Keratinocyte (primary cell): Measurements from ENCODE around the gene HMCN2. TPM values are rescaled to one million over a fixed set of nuclear protein-coding genes. Genes with fewer than 3 reads are reported as not detected.

Experiments used
- DNase-seq: peaks from one replicate; pipeline ENCODE4 v3.0.0-alpha.2; 2011; ENCODE audit warnings: low read depth, missing footprints, low spot score
- FAIRE-seq: peaks from 2 replicates; lab custom pipeline; 2011; peaks lifted over from hg19 to GRCh38; lab: Jason Lieb, UNC
- H2AFZ ChIP-seq: 2 replicates; pipeline ENCODE4 v1.6.0; 2012; ENCODE audit warnings: low read length, control low read depth, inconsistent platforms; ENCODE audit not compliant: control insufficient read depth
- H3K27ac ChIP-seq: 2 replicates; pipeline ENCODE4 v1.5.1; 2011; ENCODE audit warnings: low read length; ENCODE audit not compliant: control insufficient read depth, insufficient read depth
- H3K27me3 ChIP-seq: 3 replicates; pipeline ENCODE4 v1.6.0; 2011; ENCODE audit warnings: low read length; ENCODE audit not compliant: control insufficient read depth, insufficient read depth; ENCODE audit errors: extremely low read depth
- H3K36me3 ChIP-seq, 2 experiments: 2 replicates in 1 of 2; 3 replicates in 1 of 2; pipeline ENCODE4 v1.5.1; 2011; ENCODE audit warnings: low read length in 2 of 2, mild to moderate bottlenecking in 1 of 2; ENCODE audit not compliant: control insufficient read depth in 2 of 2, insufficient read depth in 2 of 2; ENCODE audit errors: extremely low read depth in 1 of 2
- H3K4me1 ChIP-seq: 3 replicates; pipeline ENCODE4 v1.5.1; 2011; ENCODE audit warnings: low read length; ENCODE audit not compliant: control insufficient read depth, insufficient read depth; ENCODE audit errors: extremely low read depth
- H3K4me2 ChIP-seq: 3 replicates; pipeline ENCODE4 v1.6.0; 2011; ENCODE audit warnings: low read depth, low read length; ENCODE audit not compliant: control insufficient read depth, insufficient read depth; ENCODE audit errors: extremely low read depth
- H3K4me3 ChIP-seq, 3 experiments: fragments of 200-600 bp in 1 of 3; sonication (generic) in 1 of 3; 2 replicates in 2 of 3; 3 replicates in 1 of 3; pipeline ENCODE4 v1.5.1; 2011 to 2016; ENCODE audit warnings: low read length in 3 of 3, mild to moderate bottlenecking in 3 of 3, control low read depth in 2 of 3, inconsistent platforms in 1 of 3, low read depth in 1 of 3, mixed read lengths in 1 of 3, mixed run types in 1 of 3, moderate library complexity in 1 of 3; ENCODE audit not compliant: control insufficient read depth in 2 of 3, insufficient read depth in 2 of 3; ENCODE audit errors: extremely low read depth in 1 of 3
- H3K79me2 ChIP-seq: 2 replicates; pipeline ENCODE4 v1.6.0; 2012; ENCODE audit warnings: low read length; ENCODE audit not compliant: control insufficient read depth, insufficient read depth
- H3K9ac ChIP-seq: 3 replicates; pipeline ENCODE4 v1.6.0; 2011; ENCODE audit warnings: low read length; ENCODE audit not compliant: control insufficient read depth, insufficient read depth; ENCODE audit errors: extremely low read depth
- H3K9me1 ChIP-seq: 3 replicates; pipeline ENCODE4 v1.6.0; 2011; ENCODE audit warnings: low read length; ENCODE audit not compliant: control insufficient read depth, insufficient read depth; ENCODE audit errors: extremely low read depth
- H3K9me3 ChIP-seq: 2 replicates; pipeline ENCODE4 v1.5.1; 2012; ENCODE audit warnings: low read depth, low read length; ENCODE audit not compliant: control insufficient read depth
- H4K20me1 ChIP-seq: 3 replicates; pipeline ENCODE4 v1.6.0; 2011; ENCODE audit warnings: low read length; ENCODE audit not compliant: control insufficient read depth, insufficient read depth; ENCODE audit errors: extremely low read depth
- CTCF ChIP-seq, 3 experiments: IDR thresholded peaks in 1 of 3; conservative IDR thresholded peaks in 1 of 3; optimal IDR thresholded peaks in 1 of 3; 2 replicates in 2 of 3; 3 replicates in 1 of 3; pipeline versions ENCODE3 to v1.5.1; 2011; ENCODE audit warnings: low read length in 3 of 3, mild to moderate bottlenecking in 3 of 3, moderate library complexity in 2 of 3, control low read depth in 1 of 3, inconsistent platforms in 1 of 3; ENCODE audit not compliant: insufficient read depth in 2 of 3; ENCODE audit errors: extremely low read depth in 1 of 3
- EZH2 ChIP-seq: IDR thresholded peaks from one replicate; pipeline ENCODE4 v1.6.1; 2012; ENCODE audit warnings: inconsistent platforms, mild to moderate bottlenecking, low read length, moderate library complexity
- dilution Hi-C: fragments of 300-500 bp; cut with MboI; formaldehyde crosslinking; loops from one replicate; pipeline ENCODE4 v1.7.0; 2020; ENCODE audit warnings: low sequenced_read_pairs; ENCODE audit not compliant: extremely low pct_ligation_motif_present
- polyA plus RNA-seq, 5 experiments: library from polyadenylated mRNA; depleted of rRNA in 3 of 5; stranded (reverse) in 3 of 5; stranded (forward) in 1 of 5; unstranded in 1 of 5; fragments of >200 nt; gene quantifications; 1 replicate in 1 of 5; 2 replicates in 3 of 5; 3 replicates in 1 of 5; pipeline versions ENCODE4 v1.2.1 to v1.2.3, GENCODE V29; 2011 to 2012; ENCODE audit warnings: missing spikeins in 2 of 5, low read depth in 1 of 5, low replicate concordance in 1 of 5

Gene HMCN2
- polyA plus RNA-seq, 1 donor (not counting 4 experiments of a cell fraction or from before 2014, with no cell fraction given): not detected

GRCh38 chr9:130226112-130226511 lies 39.4 kb upstream of the HMCN2 start:
- Histone ChIP-seq H3K27me3 (no peaks in the 10 kb centered on the region), H3K36me3 (peaks cover 18 to 28% of the 10 kb centered on the region in 2 experiments), H3K27ac (no peak overlapping the region), H3K4me2 (no peak overlapping the region), H3K4me1 (no peaks in the 10 kb centered on the region), H3K4me3 (no peak overlapping the region), H3K9ac (no peak overlapping the region), H2AFZ (no peak overlapping the region), H3K9me3 (no peaks in the 10 kb centered on the region), H3K9me1 (no peaks in the 10 kb centered on the region), H3K79me2 (no peaks in the 10 kb centered on the region), H4K20me1 (no peaks in the 10 kb centered on the region)
- TF ChIP-seq CTCF (optimal IDR thresholded peaks at IDR 0.05 in 1 of 3, IDR thresholded peaks at IDR 0.05 in 1 of 3, conservative IDR thresholded peaks at IDR 0.05 in 1 of 3; ENCODE audit: extremely low read depth in 1 of 3, insufficient read depth in 2 of 3, low read length in 3 of 3) (no peak), EZH2 (no peak)
- FAIRE-seq (no peak), DNase-seq (no peak)
- dilution Hi-C loops: no loop called here

GRCh38 chr9:130227833-130228232 lies 37.7 kb upstream of the HMCN2 start:
- TF ChIP-seq CTCF (optimal IDR thresholded peaks at IDR 0.05 in 1 of 3, IDR thresholded peaks at IDR 0.05 in 1 of 3, conservative IDR thresholded peaks at IDR 0.05 in 1 of 3; ENCODE audit: extremely low read depth in 1 of 3, insufficient read depth in 2 of 3, low read length in 3 of 3) (no peak), EZH2 (no peak)
- Histone ChIP-seq H3K4me2 (no peak overlapping the region), H3K79me2 (no peaks in the 10 kb centered on the region), H4K20me1 (no peaks in the 10 kb centered on the region), H2AFZ (no peak overlapping the region), H3K9me1 (no peaks in the 10 kb centered on the region), H3K36me3 (peaks cover 21 to 29% of the 10 kb centered on the region in 2 experiments), H3K27ac (no peak overlapping the region), H3K9ac (no peak overlapping the region), H3K9me3 (no peaks in the 10 kb centered on the region), H3K27me3 (no peaks in the 10 kb centered on the region), H3K4me3 (no peak overlapping the region), H3K4me1 (no peaks in the 10 kb centered on the region)
- dilution Hi-C loops: no loop called here
- no peak for DNase-seq
- FAIRE-seq: no peak
